ENCODE results near the gene HHLA2. TPM values are rescaled to one million over a fixed set of nuclear protein-coding genes. Genes with fewer than 3 reads are reported as not detected.

HHLA2 gene
- total and polyA plus RNA-seq, 2 of the 8 experiments (the other 6 are each of a cell fraction or from before 2014, with no cell fraction given) = not detected

- Histone ChIP-seq H2BK12ac (ENCODE audit: low read depth, low read length) (no peak overlapping the region), H2AK5ac (ENCODE audit: low read depth, low read length) (no peak overlapping the region), H3K56ac (replicated peaks; ENCODE audit: insufficient read length, low read depth, low read length) (no peak overlapping the region), H3K18ac (ENCODE audit: extremely low read depth, low read length) (no peak overlapping the region), H3K79me1 (ENCODE audit: low read depth, low read length) (no peaks in the 10 kb centered on the region), H4K8ac (ENCODE audit: extremely low read depth, insufficient read depth, low read length) (no peak overlapping the region), H3K4ac (replicated peaks; ENCODE audit: insufficient read length, low read depth, low read length) (no peak overlapping the region), H3K36me3 (ENCODE audit: control insufficient read depth in 2 of 4, insufficient read depth in 4 of 4, low read length in 3 of 4) (no peaks in the 10 kb centered on the region; a peak in 1 of 8 replicates), H4K5ac (ENCODE audit: insufficient read length, low read depth, low read length) (no peak overlapping the region), H3K27ac (ENCODE audit: low read depth, low read length) (no peak overlapping the region), H3K27me3 (replicated peaks in 1 of 4; ENCODE audit: control insufficient read depth in 3 of 4, extremely low read depth in 1 of 4, insufficient read depth in 3 of 4, low read length in 3 of 4) (no peaks in the 10 kb centered on the region), H3K4me2 (ENCODE audit: insufficient read depth in 1 of 2, low read depth in 2 of 2, low read length in 2 of 2) (no peak overlapping the region), H3K23ac (ENCODE audit: insufficient read length) (no peak overlapping the region), H2BK120ac (replicated peaks; ENCODE audit: low read depth, low read length) (no peak overlapping the region), H2BK5ac (ENCODE audit: low read depth, low read length) (no peak overlapping the region), H2AFZ (ENCODE audit: low read length) (no peak overlapping the region), H3K79me2 (ENCODE audit: control insufficient read depth in 1 of 2, insufficient read depth in 2 of 2, low read length in 2 of 2) (no peaks in the 10 kb centered on the region), H3K14ac (ENCODE audit: insufficient read length) (no peak overlapping the region), H2BK15ac (ENCODE audit: low read length) (no peak overlapping the region), H3K23me2 (ENCODE audit: low read depth, low read length) (no peaks in the 10 kb centered on the region), H4K20me1 (replicated peaks in 1 of 2; ENCODE audit: control insufficient read depth in 1 of 2, insufficient read depth in 2 of 2, low read length in 2 of 2) (no peaks in the 10 kb centered on the region), H3K9ac (replicated peaks in 1 of 4; ENCODE audit: extremely low read depth in 1 of 4, low read depth in 3 of 4, low read length in 3 of 4) (no peak overlapping the region), H3K4me3 (ENCODE audit: extremely low read depth in 1 of 4, insufficient read depth in 2 of 4, low read depth in 3 of 4, low read length in 4 of 4) (no peak overlapping the region), H3K9me3 (ENCODE audit: insufficient read depth in 2 of 2, low read depth in 1 of 2, low read length in 1 of 2) (peaks cover 15 to 17% of the 10 kb centered on the region in 2 experiments), H4K91ac (replicated peaks; ENCODE audit: insufficient read length, low read length) (no peak overlapping the region), H2BK20ac (ENCODE audit: low read length) (no peak overlapping the region), H3K4me1 (replicated peaks in 1 of 4; ENCODE audit: control insufficient read depth in 3 of 4, insufficient read depth in 4 of 4, low read length in 3 of 4) (no peaks in the 10 kb centered on the region)
- ChIA-PET POLR2A (ENCODE audit: partially characterized antibody) (no interaction called here), CTCF (ENCODE audit: partially characterized antibody) (no interaction called here)
- FAIRE-seq = no peak
- no peak for DNase-seq (ENCODE audit: low read depth in 1 of 2, low spot score in 2 of 2)
- TF ChIP-seq EZH2 (IDR thresholded peaks at IDR 0.05; ENCODE audit: low read depth, low read length, severe bottlenecking) (no peak), TCF12 (IDR thresholded peaks at IDR 0.05; ENCODE audit: low read depth, low read length) (no peak), KDM4A (IDR thresholded peaks at IDR 0.05; ENCODE audit: low read depth, low read length, severe bottlenecking) (no peak), SP2 (IDR thresholded peaks at IDR 0.05; ENCODE audit: low read length) (no peak), POLR2AphosphoS5 (IDR thresholded peaks at IDR 0.05; ENCODE audit: low read depth, low read length) (no peak), MAX (IDR thresholded peaks at IDR 0.05) (no peak)
Observed at GRCh38 chr3:108281670-108282069, 14.7 kb upstream of the HHLA2 start.
